Loucy (cell line): Measurements from ENCODE around the gene CAMKV.

ENCODE experiments used
- H2AFZ ChIP-seq: fragments of 200-600 bp; sonication (generic); 2 replicates; pipeline ENCODE4 v1.6.0; 2016; ENCODE audit warnings: antibody characterized with exemption, mild to moderate bottlenecking, low read length, moderate library complexity
- H3F3A ChIP-seq: fragments of 200-600 bp; 2 replicates; pipeline ENCODE4 v1.6.0; 2016; ENCODE audit warnings: antibody characterized with exemption, low read depth, mild to moderate bottlenecking
- H3K27me3 ChIP-seq: fragments of 200-600 bp; sonication (generic); 2 replicates; pipeline ENCODE4 v1.6.1; 2014; ENCODE audit warnings: low read length, mild to moderate bottlenecking; ENCODE audit not compliant: insufficient read depth, poor library complexity, severe bottlenecking
- H3K36me3 ChIP-seq: fragments of 200-600 bp; sonication (generic); 2 replicates; pipeline ENCODE4 v1.6.1; 2016; ENCODE audit warnings: low read length; ENCODE audit not compliant: insufficient read depth
- H3K4me1 ChIP-seq: fragments of 200-600 bp; sonication (generic); 2 replicates; pipeline ENCODE4 v1.5.1; 2014; ENCODE audit warnings: low read length, mild to moderate bottlenecking; ENCODE audit not compliant: insufficient read depth, poor library complexity, severe bottlenecking
- H3K4me2 ChIP-seq: fragments of 200-600 bp; sonication (generic); 2 replicates; pipeline ENCODE4 v1.6.0; 2014; ENCODE audit warnings: antibody characterized with exemption, low read length, low read depth, mild to moderate bottlenecking; ENCODE audit not compliant: poor library complexity, severe bottlenecking
- H3K4me3 ChIP-seq: fragments of 200-600 bp; sonication (generic); 2 replicates; pipeline ENCODE4 v1.5.1; 2014; ENCODE audit warnings: low read length, mild to moderate bottlenecking, mixed read lengths; ENCODE audit not compliant: poor library complexity, severe bottlenecking
- H3K79me2 ChIP-seq: fragments of 200-600 bp; sonication (generic); 2 replicates; pipeline ENCODE4 v1.6.1; 2014; ENCODE audit warnings: low read length; ENCODE audit not compliant: insufficient read depth
- H3K9ac ChIP-seq: fragments of 200-600 bp; sonication (generic); 2 replicates; pipeline ENCODE4 v1.6.0; 2014; ENCODE audit warnings: mild to moderate bottlenecking, low read depth, low read length, moderate library complexity; ENCODE audit not compliant: poor library complexity, severe bottlenecking
- H3K9me2 ChIP-seq: fragments of 200-600 bp; sonication (generic); replicated peaks from 2 replicates; pipeline ENCODE4 v1.6.1; 2016; ENCODE audit warnings: low read depth, low read length, mixed read lengths
- H3K9me3 ChIP-seq: fragments of 200-600 bp; sonication (generic); 2 replicates; pipeline ENCODE4 v1.6.1; 2014; ENCODE audit warnings: mild to moderate bottlenecking, antibody characterized with exemption, low read length, low read depth; ENCODE audit not compliant: insufficient read depth
- H4K20me1 ChIP-seq: fragments of 200-600 bp; sonication (generic); 2 replicates; pipeline ENCODE4 v1.6.0; 2014; ENCODE audit warnings: antibody characterized with exemption, low read length, mild to moderate bottlenecking; ENCODE audit not compliant: insufficient read depth, poor library complexity, severe bottlenecking
- EZH2phosphoT487 ChIP-seq: fragments of 200-600 bp; IDR thresholded peaks from 2 replicates; pipeline ENCODE4 v1.6.1; 2018; ENCODE audit warnings: antibody characterized with exemption, mild to moderate bottlenecking, moderate library complexity, borderline replicate concordance
- TF ChIP-seq, protein P1 (sequence below): fragments of 200-600 bp; sonication (generic); conservative IDR thresholded peaks from 2 replicates; pipeline ENCODE4 v1.5.1; 2014; ENCODE audit warnings: mild to moderate bottlenecking, antibody characterized with exemption, low read length

The CAMKV gene

GRCh38 chr3:49856181-49857005 is 13.3 kb downstream of the CAMKV start, which contains the start of gene TRAIP:
Gene TRAIP, minus strand, starts transcription at chr3:49856564. Its CDS starts 111 bp downstream, at chr3:49856453.
- peak within 1 kb of the TSS; percentile 92 for H2AFZ ChIP-seq
- no peaks in the 10 kb centered on the region for H3F3A ChIP-seq
- no peak for TF ChIP-seq EZH2phosphoT487
- TF ChIP-seq, protein P1, sequence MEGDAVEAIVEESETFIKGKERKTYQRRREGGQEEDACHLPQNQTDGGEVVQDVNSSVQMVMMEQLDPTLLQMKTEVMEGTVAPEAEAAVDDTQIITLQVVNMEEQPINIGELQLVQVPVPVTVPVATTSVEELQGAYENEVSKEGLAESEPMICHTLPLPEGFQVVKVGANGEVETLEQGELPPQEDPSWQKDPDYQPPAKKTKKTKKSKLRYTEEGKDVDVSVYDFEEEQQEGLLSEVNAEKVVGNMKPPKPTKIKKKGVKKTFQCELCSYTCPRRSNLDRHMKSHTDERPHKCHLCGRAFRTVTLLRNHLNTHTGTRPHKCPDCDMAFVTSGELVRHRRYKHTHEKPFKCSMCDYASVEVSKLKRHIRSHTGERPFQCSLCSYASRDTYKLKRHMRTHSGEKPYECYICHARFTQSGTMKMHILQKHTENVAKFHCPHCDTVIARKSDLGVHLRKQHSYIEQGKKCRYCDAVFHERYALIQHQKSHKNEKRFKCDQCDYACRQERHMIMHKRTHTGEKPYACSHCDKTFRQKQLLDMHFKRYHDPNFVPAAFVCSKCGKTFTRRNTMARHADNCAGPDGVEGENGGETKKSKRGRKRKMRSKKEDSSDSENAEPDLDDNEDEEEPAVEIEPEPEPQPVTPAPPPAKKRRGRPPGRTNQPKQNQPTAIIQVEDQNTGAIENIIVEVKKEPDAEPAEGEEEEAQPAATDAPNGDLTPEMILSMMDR = no peak
- H3K9me2 ChIP-seq = no peaks in the 10 kb centered on the region
- no peaks in the 10 kb centered on the region for H3K9me3 ChIP-seq
- peak within 1 kb of the TSS; percentile 80 for H3K9ac ChIP-seq
- H3K4me3 ChIP-seq = peak within 1 kb of the TSS; percentile 89
- peaks cover 17% of the 10 kb centered on the region for H3K4me1 ChIP-seq
- no peaks in the 10 kb centered on the region for H3K27me3 ChIP-seq
- H3K4me2 ChIP-seq = peak within 1 kb of the TSS; percentile 84
- H4K20me1 ChIP-seq = no peaks in the 10 kb centered on the region
- no peaks in the 10 kb centered on the region for H3K36me3 ChIP-seq
- peaks cover 31% of the 10 kb centered on the region for H3K79me2 ChIP-seq

DNA sequence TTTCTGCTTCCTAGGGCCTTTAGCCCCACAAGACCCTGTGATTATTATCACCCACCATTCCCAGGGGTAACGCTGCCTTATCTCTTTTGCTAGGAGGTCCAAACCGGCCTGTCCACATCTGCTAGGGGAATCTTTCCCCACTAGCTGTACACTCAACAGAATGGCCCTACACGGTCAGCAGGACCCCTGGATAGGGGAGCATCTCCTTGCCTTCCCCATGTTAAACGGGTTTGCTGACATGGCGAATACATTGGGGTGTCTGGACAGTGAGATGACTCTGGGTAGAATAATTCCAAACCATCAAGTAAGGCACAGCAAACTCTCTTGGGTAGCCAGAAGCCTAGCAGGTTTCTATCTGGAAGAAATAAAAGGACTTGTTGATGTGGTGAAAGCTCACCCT is 14.0 kb downstream of the CAMKV start:
- no peak overlapping the region for H2AFZ ChIP-seq
- no peaks in the 10 kb centered on the region for H3K9me2 ChIP-seq
- H3K27me3 ChIP-seq = no peaks in the 10 kb centered on the region
- H3K9me3 ChIP-seq = no peaks in the 10 kb centered on the region
- peaks cover 17% of the 10 kb centered on the region for H3K4me1 ChIP-seq
- no peak for TF ChIP-seq EZH2phosphoT487
- TF ChIP-seq, protein P1 = no peak
- peak overlapping the region; percentile 80 for H3K9ac ChIP-seq
- H3K79me2 ChIP-seq = peaks cover 31% of the 10 kb centered on the region
- H3F3A ChIP-seq = no peaks in the 10 kb centered on the region
- H4K20me1 ChIP-seq = no peaks in the 10 kb centered on the region
- H3K4me2 ChIP-seq = peak overlapping the region; percentile 84
- H3K36me3 ChIP-seq = no peaks in the 10 kb centered on the region
- peak overlapping the region; percentile 89 for H3K4me3 ChIP-seq

DNA sequence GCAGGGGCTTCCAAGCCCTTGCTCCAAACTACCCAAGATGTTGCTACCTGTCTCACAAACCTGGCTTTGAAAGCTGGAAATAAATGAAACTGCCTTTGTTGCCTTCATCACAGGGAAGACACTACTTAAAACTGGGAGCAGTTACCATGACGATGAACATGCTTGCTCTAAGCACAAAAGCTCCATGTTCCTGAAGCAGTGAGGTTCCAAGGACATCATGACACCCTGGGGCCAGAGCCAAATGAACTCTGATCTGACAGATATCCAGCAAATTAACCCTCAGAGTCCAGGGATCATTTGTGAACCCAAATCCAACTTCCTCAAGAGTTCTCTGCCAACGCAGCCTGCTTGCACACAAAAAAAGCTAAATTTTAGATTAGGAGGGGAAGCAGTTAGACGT is 24.0 kb downstream of the CAMKV start:
- no peaks in the 10 kb centered on the region for H3K9me3 ChIP-seq
- H3K9ac ChIP-seq = no peak overlapping the region
- no peak overlapping the region for H3K4me3 ChIP-seq
- H3K36me3 ChIP-seq = peaks cover 17% of the 10 kb centered on the region; the same call in 1 of the 2 replicates
- no peaks in the 10 kb centered on the region for H3K79me2 ChIP-seq
- no peaks in the 10 kb centered on the region for H3K27me3 ChIP-seq
- H3K4me2 ChIP-seq = no peak overlapping the region
- no peaks in the 10 kb centered on the region for H3F3A ChIP-seq
- no peaks in the 10 kb centered on the region for H3K9me2 ChIP-seq
- peaks cover 9% of the 10 kb centered on the region for H3K4me1 ChIP-seq
- H2AFZ ChIP-seq = no peak overlapping the region
- H4K20me1 ChIP-seq = no peaks in the 10 kb centered on the region
- TF ChIP-seq, protein P1 = no peak
- TF ChIP-seq EZH2phosphoT487 = no peak
